HEK293T (cell line): ENCODE results near the gene RNASE9.

Source experiments
- SP1 ChIP-seq: fragments of 450-650 bp; IDR thresholded peaks from 2 replicates; pipeline ENCODE4 v1.6.1; 2017
- ZNF384 ChIP-seq: fragments of 450-650 bp; IDR thresholded peaks from 2 replicates; pipeline ENCODE4 v1.6.1; 2016

DNA sequence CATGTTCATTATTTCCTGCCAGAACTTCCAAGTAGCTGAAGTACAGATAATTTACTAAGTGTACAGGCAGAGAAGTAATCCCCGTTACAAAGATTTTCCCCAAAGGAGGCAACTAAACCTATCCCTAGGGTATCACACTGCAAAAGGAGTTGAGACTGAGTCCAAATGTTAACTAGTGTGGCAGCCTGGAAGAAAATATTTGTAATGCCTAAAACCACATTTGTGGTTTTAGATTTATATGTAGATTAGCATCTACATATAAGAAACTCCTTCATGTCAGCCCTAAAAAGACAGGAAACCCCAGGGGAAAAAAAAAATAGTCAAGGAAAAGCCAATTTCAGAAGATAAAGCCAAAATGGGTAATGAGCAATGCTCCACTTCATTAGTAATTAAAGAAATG, 31.7 kb upstream of the RNASE9 start:
- TF ChIP-seq SP1 (no peak), ZNF384 (no peak)
